Mammary epithelial cell (primary cell): Measurements from ENCODE around the gene IL11.

Source experiments
- EZH2 ChIP-seq: IDR thresholded peaks from 2 replicates; pipeline ENCODE4 v1.6.1; 2012; ENCODE audit warnings: low read length, inconsistent platforms, borderline replicate concordance
- TF ChIP-seq, protein P1 (sequence below), 2 donors: IDR thresholded peaks in 1 of 2; conservative IDR thresholded peaks in 1 of 2; 2 replicates each; pipeline ENCODE4 v1.5.1; 2011 to 2012; ENCODE audit warnings: inconsistent platforms in 2 of 2, low read length in 2 of 2, mild to moderate bottlenecking in 2 of 2, control low read depth in 1 of 2, low read depth in 1 of 2; ENCODE audit not compliant: insufficient read depth in 1 of 2; ENCODE audit errors: extremely low read depth in 1 of 2

DNA sequence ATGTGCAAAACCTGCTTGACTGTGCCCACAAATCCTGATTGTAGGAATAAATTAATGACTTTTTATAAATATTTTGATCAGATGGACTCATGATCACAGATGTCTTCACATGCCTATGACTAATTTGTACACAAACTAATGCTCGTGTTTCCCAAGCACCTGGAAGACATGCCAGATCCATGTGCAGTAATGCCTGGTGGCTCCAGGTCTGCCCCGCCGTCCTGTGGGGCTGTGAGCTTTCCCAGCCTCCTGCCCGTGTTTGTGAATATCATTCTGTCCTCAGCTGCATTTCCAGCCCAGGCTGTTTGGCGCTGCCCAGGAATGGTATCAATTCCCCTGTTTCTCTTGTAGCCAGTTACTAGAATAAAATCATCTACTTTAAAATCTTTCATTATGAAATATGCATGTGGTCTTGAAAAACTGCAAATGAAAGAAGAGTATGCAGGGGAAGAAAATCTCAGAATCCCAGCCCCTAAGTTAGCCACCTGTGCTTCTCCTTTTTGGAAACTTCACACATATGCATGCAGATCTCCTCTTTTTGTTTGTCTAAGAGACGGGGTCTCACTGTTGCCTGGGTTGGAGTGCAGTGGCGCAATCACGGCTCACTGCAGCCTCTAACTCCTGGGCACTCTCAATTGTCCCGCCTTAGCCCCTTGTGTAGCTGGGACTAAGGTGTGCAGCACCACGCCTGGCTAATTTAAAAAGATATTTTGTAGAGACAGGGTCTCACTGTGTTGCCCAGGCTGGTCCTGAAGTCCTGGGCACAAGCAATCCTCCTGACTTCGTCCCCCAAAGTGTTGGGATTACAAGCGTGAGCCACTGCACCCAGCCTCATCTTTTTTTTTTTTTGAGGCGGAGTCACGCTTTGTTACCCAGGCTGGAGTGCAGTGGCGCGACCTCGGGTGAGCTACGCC is 21.7 kb upstream of the IL11 start:
- TF ChIP-seq, protein P1, sequence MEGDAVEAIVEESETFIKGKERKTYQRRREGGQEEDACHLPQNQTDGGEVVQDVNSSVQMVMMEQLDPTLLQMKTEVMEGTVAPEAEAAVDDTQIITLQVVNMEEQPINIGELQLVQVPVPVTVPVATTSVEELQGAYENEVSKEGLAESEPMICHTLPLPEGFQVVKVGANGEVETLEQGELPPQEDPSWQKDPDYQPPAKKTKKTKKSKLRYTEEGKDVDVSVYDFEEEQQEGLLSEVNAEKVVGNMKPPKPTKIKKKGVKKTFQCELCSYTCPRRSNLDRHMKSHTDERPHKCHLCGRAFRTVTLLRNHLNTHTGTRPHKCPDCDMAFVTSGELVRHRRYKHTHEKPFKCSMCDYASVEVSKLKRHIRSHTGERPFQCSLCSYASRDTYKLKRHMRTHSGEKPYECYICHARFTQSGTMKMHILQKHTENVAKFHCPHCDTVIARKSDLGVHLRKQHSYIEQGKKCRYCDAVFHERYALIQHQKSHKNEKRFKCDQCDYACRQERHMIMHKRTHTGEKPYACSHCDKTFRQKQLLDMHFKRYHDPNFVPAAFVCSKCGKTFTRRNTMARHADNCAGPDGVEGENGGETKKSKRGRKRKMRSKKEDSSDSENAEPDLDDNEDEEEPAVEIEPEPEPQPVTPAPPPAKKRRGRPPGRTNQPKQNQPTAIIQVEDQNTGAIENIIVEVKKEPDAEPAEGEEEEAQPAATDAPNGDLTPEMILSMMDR (conservative IDR thresholded peaks at IDR 0.05 in 1 of 2, IDR thresholded peaks at IDR 0.05 in 1 of 2; ENCODE audit: extremely low read depth in 1 of 2, insufficient read depth in 1 of 2, low read depth in 1 of 2, low read length in 2 of 2): no peak
- TF ChIP-seq EZH2: no peak
